ENCODE measurements around the gene CSK. TPM values are rescaled to one million over a fixed set of nuclear protein-coding genes. Genes with fewer than 3 reads are reported as not detected.

The CSK gene
- total and polyA plus RNA-seq, 2 donors (not counting 1 experiment from before 2014, with no cell fraction given) = 325 to 651 TPM

DNA sequence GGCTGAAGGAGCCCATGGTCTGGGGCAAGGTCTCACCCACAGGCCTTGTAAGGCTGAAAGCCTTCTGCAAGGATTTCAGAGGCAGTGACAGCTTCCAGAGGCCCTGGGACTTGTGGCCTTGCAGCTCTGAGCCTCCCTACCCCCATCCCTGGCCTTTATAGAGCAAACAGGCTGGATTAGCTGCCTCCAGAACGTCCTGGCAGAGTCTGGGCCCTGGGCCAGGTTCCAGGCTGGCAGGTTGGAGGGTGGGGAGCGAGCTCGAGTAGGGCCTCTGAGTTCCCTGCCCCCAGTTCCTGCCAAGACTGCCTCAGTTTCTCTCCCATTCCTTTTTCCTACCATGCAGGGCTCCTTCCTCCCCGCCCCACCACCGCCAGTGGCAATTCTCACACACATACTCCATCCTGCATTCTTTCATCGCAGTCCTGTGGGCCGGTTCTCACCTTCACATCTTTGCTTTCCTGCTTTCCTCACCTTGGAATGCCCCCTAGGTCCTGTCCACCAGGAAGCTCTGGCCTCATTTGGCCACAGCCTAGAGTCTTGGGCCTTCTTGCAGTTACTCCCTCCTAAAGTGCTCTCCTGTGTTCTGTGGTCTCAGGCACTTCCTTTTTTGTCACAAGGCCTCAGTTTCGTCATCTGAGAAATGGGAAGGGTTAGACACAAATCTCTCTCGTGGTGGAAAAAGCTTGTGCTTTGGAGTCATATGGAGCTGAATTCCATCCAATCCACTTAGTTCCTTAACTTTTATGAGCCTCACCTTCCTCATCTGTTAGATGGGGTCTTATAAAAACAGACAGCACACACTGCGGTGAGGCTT lies 33.4 kb downstream of the CSK start:
- H4K20me1 ChIP-seq (ENCODE audit: control insufficient read depth, insufficient read depth, low read length, poor library complexity, severe bottlenecking) = no peaks in the 10 kb centered on the region
- intact Hi-C loops (cut with micrococcal nuclease) = no loop called here
- H3K27ac ChIP-seq (ENCODE audit: low read length in 2 of 2) = no peak overlapping the region
- ChIA-PET POLR2A (no interaction called here), CTCF (interaction anchor here (0.6 to 1.8 kb wide), 6 partner anchors 15 to 135 kb away, joined by 4 to 8 read pairs (median 5); no protein-coding TSS in a partner anchor)
- H3K4me1 Mint-ChIP-seq = peaks cover 25% of the 10 kb centered on the region
- no peaks in the 10 kb centered on the region for H3K36me3 ChIP-seq (replicated peaks in 1 of 2; ENCODE audit: control extremely low read depth in 1 of 2, control insufficient read depth in 1 of 2, extremely low read depth in 1 of 2, insufficient read depth in 2 of 2, low read length in 1 of 2)
- H3K4me3 Mint-ChIP-seq = no peak overlapping the region
- 93% methylated on average over 8 of the region's 10 CpGs for WGBS (ENCODE audit: insufficient coverage)
- H3K4me1 ChIP-seq (ENCODE audit: control insufficient read depth in 2 of 2, insufficient read depth in 2 of 2, low read length in 2 of 2) = peaks cover 18 to 35% of the 10 kb centered on the region in 2 donors
- DNase-seq = no peak
- peaks cover 0 to 11% (median 2%) of the 10 kb centered on the region in 4 experiments for H3K27me3 ChIP-seq (replicated peaks in 1 of 4; ENCODE audit: control extremely low read depth in 1 of 4, control insufficient read depth in 3 of 4, insufficient read depth in 4 of 4, low read length in 3 of 4)
- no peak overlapping the region for H3K4me3 ChIP-seq (ENCODE audit: control extremely low read depth in 1 of 5, extremely low read depth in 1 of 5, insufficient read depth in 1 of 5, low read depth in 2 of 5, low read length in 4 of 5)
- no peaks in the 10 kb centered on the region for H3K9me3 ChIP-seq (ENCODE audit: control extremely low read depth in 1 of 3, control insufficient read depth in 2 of 3, insufficient read depth in 1 of 3, low read length in 2 of 3)
- no peak for TF ChIP-seq CTCF (IDR thresholded peaks at IDR 0.05)
- no peak for TF ChIP-seq EZH2 (IDR thresholded peaks at IDR 0.05; ENCODE audit: borderline replicate concordance, insufficient read depth, low read depth, low read length, poor library complexity, severe bottlenecking)
- H3K27ac Mint-ChIP-seq = no peak overlapping the region
- no peak for ATAC-seq (ENCODE audit: low read depth)
- no peaks in the 10 kb centered on the region for H3K9me3 Mint-ChIP-seq (ENCODE audit: insufficient read depth)
- no peak overlapping the region for H3K9ac ChIP-seq (ENCODE audit: low read length)
- H3K27me3 Mint-ChIP-seq = no peaks in the 10 kb centered on the region
- H2AFZ ChIP-seq (ENCODE audit: insufficient read depth, low read depth, low read length, poor library complexity, severe bottlenecking) = no peak overlapping the region
- peaks cover 11% of the 10 kb centered on the region for H3K79me2 ChIP-seq (ENCODE audit: control insufficient read depth, insufficient read depth, low read length)
- no peak overlapping the region for H3K4me2 ChIP-seq (replicated peaks; ENCODE audit: low read depth, low read length, poor library complexity, severe bottlenecking)

DNA sequence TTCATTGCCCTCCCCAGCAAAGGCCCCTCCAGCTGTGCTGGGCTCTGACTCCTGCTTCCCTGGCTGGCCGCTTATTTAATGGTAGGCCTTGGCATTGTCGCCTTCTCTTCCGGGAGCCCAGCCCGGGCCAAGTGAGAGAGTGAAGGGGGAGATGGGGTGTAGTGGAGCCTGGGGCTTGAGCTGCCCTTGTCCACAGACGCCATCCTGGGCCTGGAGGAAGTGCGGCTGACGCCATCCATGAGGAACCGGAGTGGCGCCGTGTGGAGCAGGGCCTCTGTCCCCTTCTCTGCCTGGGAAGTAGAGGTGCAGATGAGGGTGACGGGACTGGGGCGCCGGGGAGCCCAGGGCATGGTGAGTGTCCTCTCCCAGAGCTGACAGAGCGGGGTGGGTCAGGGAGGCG lies 34.1 kb downstream of the CSK start:
- intact Hi-C loops (cut with micrococcal nuclease) = no loop called here
- Mint-ChIP-seq H3K27ac (no peak overlapping the region), H3K4me3 (no peak overlapping the region), H3K9me3 (ENCODE audit: insufficient read depth) (no peaks in the 10 kb centered on the region), H3K4me1 (peaks cover 32% of the 10 kb centered on the region), H3K27me3 (no peaks in the 10 kb centered on the region)
- H4K20me1 ChIP-seq (ENCODE audit: control insufficient read depth, insufficient read depth, low read length, poor library complexity, severe bottlenecking) = no peaks in the 10 kb centered on the region
- peaks cover 17% of the 10 kb centered on the region for H3K79me2 ChIP-seq (ENCODE audit: control insufficient read depth, insufficient read depth, low read length)
- H3K9ac ChIP-seq (ENCODE audit: low read length) = no peak overlapping the region
- CTCF ChIA-PET = interaction anchor here (0.6 to 1.6 kb wide), 5 partner anchors 15 to 134 kb away, joined by 4 to 5 read pairs (median 5); no protein-coding TSS in a partner anchor
- no peak overlapping the region for H3K4me3 ChIP-seq (ENCODE audit: control extremely low read depth in 1 of 5, extremely low read depth in 1 of 5, insufficient read depth in 1 of 5, low read depth in 2 of 5, low read length in 4 of 5)
- POLR2A ChIA-PET = no interaction called here
- no peaks in the 10 kb centered on the region for H3K9me3 ChIP-seq (ENCODE audit: control extremely low read depth in 1 of 3, control insufficient read depth in 2 of 3, insufficient read depth in 1 of 3, low read length in 2 of 3)
- H2AFZ ChIP-seq (ENCODE audit: insufficient read depth, low read depth, low read length, poor library complexity, severe bottlenecking) = no peak overlapping the region
- no peak overlapping the region for H3K4me2 ChIP-seq (replicated peaks; ENCODE audit: low read depth, low read length, poor library complexity, severe bottlenecking)
- no peak for ATAC-seq (ENCODE audit: low read depth)
- H3K36me3 ChIP-seq (replicated peaks in 1 of 2; ENCODE audit: control extremely low read depth in 1 of 2, control insufficient read depth in 1 of 2, extremely low read depth in 1 of 2, insufficient read depth in 2 of 2, low read length in 1 of 2) = no peaks in the 10 kb centered on the region
- 94% methylated on average over 14 of the region's 15 CpGs for WGBS (ENCODE audit: insufficient coverage)
- peaks cover 0 to 11% (median 2%) of the 10 kb centered on the region in 4 experiments for H3K27me3 ChIP-seq (replicated peaks in 1 of 4; ENCODE audit: control extremely low read depth in 1 of 4, control insufficient read depth in 3 of 4, insufficient read depth in 4 of 4, low read length in 3 of 4)
- TF ChIP-seq CTCF (IDR thresholded peaks at IDR 0.05) (no peak), EZH2 (IDR thresholded peaks at IDR 0.05; ENCODE audit: borderline replicate concordance, insufficient read depth, low read depth, low read length, poor library complexity, severe bottlenecking) (no peak)
- DNase-seq = no peak
- H3K4me1 ChIP-seq (ENCODE audit: control insufficient read depth in 2 of 2, insufficient read depth in 2 of 2, low read length in 2 of 2) = peaks cover 25 to 41% of the 10 kb centered on the region in 2 donors
- H3K27ac ChIP-seq (ENCODE audit: low read length in 2 of 2) = no peak overlapping the region

All from B cell (primary cell).